ENCODE data around the gene KCNQ5.

Gene KCNQ5

DNA sequence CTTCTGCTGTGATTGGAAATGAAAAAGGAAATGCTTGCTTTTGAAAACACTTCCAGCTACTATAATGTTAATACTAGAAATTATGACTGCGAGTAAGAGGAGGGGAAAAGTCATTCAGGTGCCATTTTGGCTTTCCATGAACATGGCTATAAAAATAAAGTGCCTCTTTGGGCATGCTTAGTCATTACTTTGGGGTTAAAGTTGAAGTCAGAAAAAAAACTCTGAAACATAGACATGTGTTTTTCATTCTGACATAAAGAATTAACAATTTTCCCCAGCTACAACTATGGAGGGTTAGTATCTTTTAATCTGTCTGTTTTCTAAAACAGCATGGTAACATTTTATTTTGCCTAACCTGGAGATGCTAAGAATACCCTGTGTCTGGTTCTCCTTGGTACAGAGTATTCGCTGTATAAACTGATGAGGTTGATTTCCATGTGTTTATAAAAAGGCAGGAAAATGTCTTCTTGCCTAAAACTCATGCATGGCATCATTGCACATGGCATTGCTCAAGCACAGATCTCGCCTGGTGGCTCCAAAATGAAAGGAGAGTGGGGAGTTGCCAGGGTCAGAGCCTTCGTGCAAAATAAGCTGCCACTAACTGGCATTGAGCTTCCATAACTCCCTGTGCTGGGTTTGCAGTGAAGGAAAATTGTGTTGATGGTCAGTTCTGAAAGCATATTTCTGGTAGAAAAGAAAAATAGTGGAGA is 188.9 kb downstream of the KCNQ5 start:
- DNase-seq: no peak

DNA sequence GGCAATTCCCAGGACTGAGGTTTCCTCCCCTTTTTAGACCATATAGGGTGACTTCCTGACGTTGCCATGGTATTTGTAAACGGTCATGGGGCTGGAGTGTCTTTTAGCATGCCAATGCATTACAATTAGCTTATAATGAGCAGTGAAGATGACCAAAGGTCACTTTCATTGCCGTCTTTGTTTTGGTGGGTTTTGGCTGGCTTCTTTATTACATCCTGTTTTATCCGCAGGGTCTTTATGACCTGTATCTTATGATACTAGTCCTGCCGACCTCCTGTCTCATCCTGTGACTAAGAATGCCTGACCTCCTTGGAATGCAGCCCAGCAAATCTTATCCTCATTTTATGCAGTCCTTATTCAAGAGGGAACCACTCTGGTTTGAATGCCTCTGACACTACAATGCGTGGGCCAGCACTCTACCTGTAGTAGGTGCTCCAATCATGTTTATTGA is 190.1 kb downstream of the KCNQ5 start:
- DNase-seq: peak; percentile 69

DNA sequence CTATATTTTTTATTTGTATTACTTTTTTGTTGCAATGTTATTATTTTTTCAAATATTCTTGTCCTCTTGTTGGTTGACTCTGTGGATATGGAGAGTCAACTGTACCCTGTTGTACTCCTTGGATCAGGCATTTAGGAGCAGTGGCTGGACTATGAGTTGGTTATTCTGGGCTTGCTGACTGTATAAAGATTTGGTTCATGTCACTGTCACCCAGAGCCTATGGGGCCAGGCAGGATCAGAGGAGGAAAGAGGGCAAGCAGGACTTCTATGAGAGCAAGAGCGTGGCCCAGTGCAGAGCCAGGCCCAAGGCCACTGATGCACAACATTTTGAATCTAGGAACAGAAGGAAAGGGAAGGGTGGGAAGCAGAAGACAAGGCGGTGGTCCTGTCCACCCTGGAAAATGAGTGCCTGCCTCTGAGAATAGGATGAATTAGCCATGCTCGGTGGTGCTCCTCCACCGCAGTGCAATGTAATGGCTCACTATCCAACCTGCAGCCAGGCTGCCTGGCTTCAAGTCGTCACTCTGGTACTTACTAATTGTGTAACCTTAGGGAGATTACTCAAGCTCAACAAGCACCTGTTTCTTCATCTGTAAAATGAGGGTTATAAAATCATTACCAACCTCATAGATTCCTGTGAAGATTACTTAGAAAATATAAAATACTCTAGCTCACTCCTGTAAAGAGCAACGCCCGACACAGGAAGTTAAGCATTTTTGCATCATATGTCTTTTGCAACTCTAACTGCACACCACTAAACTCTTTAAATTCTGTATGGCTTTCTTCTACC is 192.1 kb downstream of the KCNQ5 start:
- no peak for DNase-seq

DNA sequence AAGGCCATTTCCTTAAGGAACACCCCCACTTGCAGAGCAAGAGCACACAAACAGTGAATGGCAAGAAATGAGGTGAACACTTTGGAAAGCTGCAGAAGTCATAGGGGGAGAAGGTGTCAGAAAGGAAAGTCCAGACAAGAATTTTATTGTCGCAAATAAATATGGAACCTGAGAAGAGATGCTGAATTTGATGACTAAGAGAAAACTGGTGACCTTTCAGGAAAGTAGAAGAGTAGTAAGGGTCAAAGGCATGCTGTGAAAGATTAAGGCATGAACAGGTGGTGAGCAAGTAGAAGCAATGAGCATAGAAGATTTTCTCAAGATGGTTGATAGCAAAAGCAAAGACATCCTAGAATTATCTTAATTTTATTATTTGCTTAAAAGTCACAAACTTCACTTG is 194.2 kb downstream of the KCNQ5 start:
- DNase-seq: no peak

DNA sequence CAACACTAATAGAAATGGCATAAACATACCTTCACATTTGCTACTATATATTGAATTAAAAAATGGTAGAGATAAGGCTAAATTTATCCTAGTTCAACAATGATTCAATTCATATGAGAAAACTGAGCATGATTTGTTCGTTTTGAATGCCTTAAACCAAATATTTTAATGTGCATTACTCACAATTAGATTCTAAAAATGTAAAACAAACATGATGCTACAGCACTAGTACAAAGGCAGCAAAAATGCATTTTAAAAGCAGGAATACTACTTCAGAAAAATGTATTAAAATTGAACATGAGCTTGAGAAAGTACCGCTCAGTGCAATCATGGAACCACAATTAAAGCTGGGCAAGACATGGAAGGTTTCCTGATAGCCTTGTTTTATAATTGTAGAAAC is 195.3 kb downstream of the KCNQ5 start:
- no peak for DNase-seq

DNA sequence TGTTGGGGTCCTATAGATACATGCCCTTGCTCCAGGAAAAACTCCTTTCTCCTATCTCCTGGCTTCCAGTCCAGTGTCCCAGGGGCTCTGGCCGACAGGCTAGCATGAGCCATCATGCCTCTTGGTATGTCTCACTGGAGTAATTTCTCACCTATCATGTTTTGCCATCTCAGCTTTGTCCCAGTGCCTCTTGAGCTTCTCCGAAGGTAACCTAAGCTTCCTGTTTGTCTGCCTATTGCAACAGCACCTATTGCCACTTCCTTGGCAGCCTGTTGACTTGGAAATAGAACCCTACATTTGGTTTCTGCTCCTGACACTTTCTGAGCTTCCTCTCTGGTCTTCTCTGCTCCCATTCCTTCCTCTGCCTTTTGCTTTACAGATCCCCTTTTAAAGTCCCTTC is 197.7 kb downstream of the KCNQ5 start:
- DNase-seq: no peak

DNA sequence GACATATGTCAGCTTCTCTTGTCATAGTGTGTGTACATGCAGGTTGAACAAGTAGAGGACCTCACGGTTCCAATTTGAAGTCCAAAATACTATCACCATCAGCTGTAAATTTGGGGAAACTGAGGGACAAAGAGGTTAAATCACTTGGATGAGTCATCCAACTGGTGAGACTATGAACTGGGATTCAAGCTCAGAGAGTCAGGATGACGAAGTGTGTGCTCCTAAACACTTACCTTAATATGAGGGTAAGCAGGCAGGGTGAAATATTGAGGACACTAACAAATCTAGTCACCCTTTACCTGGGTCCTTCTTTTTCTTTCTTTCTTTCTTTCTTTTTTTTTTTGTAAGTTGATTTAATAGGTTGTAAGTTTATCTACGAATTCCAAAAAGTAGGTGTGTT is 198.3 kb downstream of the KCNQ5 start:
- DNase-seq: no peak

DNA sequence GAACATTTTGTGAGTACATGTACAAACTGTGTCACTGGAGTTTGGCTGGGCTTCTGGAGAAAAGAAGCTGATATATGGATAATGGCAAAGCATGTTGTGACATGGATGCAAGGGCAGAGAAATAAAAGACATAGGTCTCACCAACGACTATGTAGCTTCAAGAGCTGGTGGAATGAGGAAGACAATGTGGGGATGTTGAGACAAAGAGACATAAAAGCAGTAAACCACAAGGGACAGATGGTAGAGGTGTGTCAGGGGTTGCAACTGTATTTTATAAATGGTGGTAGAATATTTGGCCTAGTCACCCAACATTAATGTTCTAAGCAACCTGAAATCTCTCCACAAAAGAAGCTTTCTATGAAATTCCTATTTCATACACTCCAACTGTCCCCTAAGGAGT is 199.0 kb downstream of the KCNQ5 start:
- no peak for DNase-seq

DNA sequence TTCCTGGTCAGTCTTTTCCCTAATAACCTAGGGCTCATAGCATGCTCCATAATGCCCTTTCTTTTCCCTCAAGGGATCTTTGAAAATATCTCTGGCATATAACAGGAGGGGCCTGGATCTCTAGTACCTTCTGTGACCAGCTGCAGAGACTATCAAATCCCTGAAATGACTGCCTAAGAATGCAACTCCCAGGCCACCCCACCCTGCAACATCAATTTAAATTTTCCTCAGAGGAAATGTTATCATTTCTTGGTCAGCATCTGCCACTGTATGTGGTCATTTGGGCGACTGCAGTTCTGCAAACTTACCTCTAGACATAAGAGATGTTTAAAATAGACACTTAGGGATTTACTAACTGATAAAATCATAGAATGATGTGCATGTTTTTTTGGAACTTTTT is 200.2 kb downstream of the KCNQ5 start:
- no peak for DNase-seq

DNA sequence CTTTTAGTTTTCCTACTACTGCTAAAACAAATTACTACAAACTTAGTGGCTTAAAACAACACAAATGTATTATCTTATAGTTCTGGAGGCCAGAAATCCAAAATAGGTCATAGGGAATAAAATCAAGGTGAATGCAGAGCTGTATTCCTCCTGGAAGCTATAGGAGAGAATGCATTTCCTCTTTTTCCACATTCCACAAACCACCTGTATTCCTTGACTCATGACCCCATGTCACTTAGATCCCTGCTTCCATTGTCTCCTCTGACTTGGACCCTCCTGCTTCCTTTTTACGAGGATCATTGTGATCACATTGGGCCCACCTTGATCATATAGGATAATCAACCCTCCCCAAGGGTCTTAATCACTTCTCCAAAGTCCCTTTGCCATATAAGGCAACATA is 200.8 kb downstream of the KCNQ5 start:
- no peak for DNase-seq

DNA sequence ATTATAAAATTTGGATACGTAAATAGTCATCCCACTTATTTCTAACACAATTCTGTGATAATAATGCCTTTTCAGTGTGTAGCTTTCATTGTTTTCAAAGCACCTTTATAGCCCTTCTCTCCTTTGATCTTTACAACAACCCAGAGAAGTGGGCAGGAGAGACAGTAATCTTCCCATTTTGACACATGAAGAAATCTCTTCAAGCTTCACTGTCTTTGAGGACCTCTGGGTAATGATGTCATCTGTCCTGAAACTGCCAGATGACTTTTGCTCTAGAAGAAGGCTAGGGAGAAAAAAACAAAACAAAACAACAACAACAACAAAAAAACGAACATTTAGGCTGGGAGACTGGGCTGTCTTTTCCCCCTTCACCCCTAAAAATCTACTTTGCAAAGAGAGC is 203.0 kb downstream of the KCNQ5 start:
- no peak for DNase-seq

DNA sequence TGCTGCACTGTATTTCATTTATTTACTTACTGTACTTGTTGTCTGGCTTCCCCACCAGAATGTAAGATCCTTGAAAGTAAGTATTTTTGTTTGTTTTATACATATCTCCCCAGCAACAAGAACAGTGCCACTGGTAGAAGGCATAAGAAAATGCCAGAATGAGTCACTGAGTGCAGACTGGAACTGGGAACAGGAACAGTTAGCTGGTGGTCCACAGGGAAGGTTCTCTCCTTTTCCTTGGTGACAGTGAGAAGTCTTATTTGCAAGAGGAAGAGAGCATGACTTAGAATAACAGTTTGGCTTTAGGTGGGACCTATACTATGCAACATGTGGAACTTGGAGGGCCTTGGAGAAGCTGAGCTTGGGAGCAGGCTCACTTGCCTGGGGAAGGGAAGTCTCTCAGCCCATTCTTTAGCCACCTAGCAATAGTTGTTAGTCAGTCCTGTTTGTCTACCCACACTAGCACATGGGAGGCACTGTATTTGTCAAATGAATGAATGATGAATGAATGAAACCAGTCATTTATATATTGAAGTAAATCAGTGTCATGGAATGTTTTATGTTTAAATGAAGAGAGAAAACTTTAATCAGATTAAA is 203.5 kb downstream of the KCNQ5 start:
- peak; percentile 52 for DNase-seq

DNA sequence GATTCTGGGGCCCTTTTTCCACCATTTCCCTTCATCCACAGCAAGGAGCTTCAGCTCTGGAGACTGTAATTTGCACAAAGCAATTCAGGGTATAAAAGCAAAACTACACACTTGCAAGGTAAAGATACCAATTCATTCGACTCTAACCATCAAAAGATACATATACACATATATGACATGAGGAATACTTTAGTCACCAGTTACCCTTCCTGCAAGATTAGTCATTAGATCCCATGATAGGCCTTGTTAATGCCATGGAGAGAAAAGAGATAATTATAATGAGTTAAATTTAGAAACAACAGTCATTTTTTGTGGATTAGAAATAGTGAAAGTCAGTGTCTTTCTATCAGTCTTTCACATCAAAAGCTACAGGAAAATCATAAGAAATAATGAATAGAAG is 204.2 kb downstream of the KCNQ5 start:
- DNase-seq: no peak

DNA sequence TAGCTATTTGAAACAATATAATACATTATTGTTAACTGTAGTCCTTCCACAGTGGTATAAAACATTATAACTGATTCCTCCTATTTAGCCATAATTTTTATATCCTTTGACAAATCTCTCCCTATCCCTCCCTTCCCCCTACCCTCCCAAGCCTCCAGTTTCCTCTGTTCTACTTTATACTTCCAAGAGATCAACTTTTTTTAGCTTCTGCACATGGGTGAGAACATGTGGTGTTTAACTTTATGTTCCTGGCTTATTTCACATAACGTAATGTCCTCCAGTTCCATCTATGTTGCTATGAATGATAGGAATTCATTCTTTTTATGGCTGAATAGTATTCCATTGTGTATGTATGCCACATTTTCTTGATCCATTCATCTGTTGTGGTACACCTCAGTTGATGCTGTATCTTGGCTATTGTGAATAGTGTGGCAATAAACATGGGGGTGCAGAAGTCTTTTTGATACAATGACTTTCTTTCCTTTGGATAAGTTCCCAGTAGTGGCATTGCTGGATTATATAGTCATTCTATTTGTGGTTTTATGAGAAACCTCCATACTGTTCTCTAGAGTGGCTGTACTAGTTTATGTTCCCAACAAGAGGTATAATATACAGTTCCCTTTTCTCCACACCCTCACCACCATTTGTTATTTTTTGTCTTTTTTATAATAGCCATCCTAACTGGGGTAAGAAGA is 205.0 kb downstream of the KCNQ5 start:
- DNase-seq: peak; percentile 65

DNA sequence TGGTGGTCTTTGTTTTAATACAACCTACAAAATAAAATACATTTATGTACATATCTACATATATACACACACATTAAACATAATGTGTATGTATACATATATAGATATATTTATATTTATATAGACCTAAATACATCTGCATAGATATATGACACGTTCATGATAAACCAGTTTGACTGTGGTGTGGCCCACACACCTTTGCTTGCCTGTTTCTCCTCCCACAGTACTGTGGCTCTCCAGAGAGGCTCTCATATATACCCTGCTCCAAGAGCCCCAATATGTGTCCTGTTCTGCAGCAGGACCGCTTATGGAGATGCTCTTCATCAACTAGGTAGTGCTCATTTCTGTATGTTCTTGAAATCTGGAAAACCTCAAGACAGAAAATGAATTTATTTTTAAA is 207.0 kb downstream of the KCNQ5 start:
- DNase-seq: no peak

DNA sequence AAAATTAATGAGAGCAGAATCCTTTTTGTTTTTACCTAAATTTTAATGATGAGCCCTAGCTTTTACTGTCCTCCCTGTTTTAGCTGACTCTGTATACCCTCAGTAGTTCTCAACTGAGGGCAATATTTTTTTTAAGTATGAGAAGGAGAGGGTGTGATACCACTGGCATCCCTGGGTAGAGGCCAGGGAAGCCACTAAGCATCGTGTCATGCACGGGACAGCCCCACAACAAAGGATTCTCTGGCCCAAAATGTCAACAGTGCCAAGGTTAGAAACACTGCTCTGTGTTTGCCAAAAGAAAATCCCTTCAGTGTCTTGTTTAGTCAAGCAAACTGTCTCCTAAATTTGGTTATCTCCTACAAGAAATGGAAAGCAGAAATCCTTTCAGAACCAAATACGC is 210.4 kb downstream of the KCNQ5 start:
- DNase-seq: no peak

DNA sequence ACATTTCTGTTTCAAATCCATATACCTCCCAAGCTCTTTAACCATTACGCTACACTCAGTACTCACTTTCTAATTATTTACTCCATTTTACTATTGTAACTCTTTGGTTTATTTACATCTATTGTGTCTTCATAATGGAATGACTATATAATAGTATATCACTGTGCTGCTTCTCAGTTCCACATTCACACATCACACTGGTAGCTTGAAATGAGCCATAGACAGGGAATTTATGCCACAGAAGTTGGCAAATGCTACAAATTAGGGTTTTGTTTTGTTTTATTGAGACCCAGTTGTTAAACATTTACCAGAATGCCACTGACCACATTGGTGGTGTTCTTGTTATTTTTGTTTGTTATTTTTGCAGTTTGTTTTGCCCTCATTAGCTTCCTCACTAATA is 213.9 kb downstream of the KCNQ5 start:
- DNase-seq: no peak

DNA sequence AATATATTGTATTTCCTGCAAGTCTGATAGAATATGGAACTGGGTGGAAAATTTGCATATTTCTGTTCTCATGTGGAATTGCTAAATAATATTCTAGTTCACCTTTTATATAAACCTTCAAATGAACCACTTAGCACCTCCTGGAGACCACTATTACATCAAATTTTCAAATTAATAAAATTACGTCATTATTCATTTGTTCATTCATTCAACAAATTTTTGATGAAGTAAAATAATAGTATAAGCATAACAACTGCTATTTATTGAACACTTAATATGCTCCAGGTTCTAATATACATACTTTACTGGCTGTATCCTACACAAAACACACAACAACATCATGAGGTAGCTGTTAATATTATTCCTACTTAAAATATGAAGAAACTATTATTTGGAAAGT is 215.1 kb downstream of the KCNQ5 start:
- no peak for DNase-seq

DNA sequence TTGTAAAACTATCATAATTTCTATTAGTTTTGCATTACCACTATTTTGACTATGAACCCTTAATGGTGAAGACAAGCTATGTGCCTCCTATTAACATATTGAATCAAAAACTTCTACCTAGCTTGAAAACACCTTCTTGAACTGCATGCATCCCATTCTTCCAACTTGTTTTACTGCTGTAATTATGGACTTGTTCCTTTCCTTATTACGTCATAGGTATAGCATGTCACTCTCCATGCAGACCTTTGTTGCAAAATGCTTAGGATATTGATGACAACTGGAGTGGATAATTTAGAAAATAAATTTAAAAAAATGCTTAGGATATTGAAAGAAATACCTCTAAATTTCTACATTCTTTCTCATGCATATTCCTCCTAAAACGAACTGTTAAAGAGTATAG is 219.3 kb downstream of the KCNQ5 start:
- no peak for DNase-seq

DNA sequence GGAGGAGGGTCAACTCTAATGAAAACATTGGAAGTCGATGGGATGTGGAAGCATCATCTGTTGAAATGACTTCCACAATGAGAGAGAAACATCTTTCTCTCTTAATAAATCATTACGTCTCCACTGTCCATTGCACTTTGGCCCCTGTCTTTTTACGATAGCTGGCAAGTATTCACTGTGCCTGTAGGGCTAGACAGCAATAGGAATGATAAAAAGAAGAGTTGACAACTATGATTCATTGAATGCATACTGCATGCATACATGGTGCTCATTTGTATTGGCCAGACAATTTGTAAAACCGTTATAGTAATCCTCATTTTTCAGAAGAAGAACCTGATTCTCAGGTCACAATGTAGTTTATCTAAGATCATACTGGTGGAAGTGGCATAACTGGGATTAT is 220.3 kb downstream of the KCNQ5 start:
- DNase-seq: no peak

DNA sequence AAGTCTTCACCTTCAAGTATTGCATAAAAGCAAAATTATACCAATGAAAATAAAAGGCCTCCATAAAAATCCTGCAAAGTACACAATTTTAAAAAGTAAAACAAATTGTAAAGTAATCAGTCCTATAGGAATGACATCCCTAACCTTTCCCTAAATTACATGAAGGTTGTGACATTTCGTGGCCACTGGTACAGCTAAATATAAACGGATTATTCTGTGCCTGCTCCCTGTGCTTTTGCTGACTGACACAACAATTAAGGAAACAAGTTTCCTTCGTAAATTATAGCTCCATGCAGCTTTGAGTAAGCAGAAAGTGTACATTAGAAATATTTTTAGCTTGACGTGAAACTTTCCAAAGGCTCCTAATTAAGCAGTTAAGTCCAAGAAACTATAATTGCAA is 222.8 kb downstream of the KCNQ5 start:
- no peak for DNase-seq

DNA sequence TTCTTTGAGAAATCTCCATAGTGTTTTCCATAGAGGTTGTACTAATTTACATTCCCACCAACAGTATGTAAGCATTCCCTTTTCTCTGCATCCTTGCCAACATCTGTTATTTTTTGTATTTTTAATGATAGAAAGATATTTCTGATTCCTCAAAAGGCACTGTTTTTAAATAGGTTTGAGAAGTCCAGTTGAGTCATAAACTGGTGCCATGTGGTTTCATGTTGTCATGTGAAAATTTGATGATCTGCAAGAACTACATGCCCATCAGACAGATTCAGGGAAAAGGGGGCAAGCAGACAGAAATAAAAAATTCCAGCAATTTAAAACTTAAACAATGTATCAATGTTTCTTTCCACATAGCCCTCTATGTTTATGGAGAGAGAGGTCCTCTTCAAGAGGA is 227.5 kb downstream of the KCNQ5 start:
- no peak for DNase-seq

DNA sequence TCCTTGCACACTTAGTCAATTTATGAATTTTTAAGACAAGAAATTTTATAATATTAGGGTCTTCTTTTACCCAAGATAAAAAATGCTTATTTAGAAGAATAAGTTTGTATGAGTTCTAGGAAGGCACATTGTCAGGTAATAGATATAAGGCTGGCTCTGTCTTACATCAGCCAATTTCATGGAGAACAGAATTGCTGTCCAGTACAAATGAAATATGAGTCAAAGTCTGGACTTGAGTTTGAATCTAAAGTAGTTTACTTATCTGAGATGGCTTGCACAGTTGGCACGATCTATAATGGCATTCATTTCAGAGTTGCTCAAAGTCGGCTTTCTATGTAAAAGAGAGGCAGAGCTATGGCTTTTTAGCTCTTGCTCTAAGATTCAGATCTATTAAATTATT is 228.2 kb downstream of the KCNQ5 start:
- no peak for DNase-seq

DNA sequence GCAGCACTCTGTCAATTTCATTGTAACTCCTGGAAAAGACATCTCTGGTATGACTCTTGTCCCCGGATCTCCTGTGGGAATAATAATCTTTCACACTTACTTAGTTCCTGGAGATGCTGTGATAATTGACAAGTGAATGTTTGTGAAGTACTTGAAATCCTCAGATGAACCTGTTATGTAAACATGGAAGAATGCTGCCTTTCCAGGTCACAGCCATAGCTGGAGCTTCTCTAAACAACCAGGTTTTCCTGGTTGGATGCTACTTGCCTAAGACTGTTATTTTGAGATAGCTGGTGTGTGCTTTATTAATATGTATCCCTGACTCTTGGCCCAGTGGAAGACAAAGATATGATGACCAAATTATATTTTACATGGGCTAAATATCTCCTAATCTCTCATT is 228.6 kb downstream of the KCNQ5 start:
- no peak for DNase-seq

All from NCI-H226 (cell line).